GM12878 (cell line): ENCODE results near the gene PNMA8C. TPM values are rescaled to one million over a fixed set of nuclear protein-coding genes. Genes with fewer than 3 reads are reported as not detected.
"Not testable (repeated sequence)": the region's sequence is repeated elsewhere in the genome, so short reads cannot be mapped to it uniquely, and the experiment has no call there.

Experiments
- ATAC-seq: fragments of 200-7000 bp; cut with Tn5 transposase; 3 replicates; pipeline ENCODE4 v1.9.1; 2020; ENCODE audit warnings: mild to moderate bottlenecking, moderate library complexity
- BruUV-seq: library from RNA; stranded (reverse); fragments of 400-500 nt; replicated peaks from 2 replicates; lab custom pipeline; 2021; lab: Mats Ljungman, UMichigan
- CTCF ChIA-PET: fragments of 300-600 bp; sonication (Branson Sonifier 250); formaldehyde crosslinking; extraction: SDS; loops from one replicate; lab custom pipeline; 2021; ENCODE audit warnings: inconsistent platforms; lab: Yijun Ruan, JAX
- POLR2A ChIA-PET: fragments of 350-600 bp; formaldehyde crosslinking; extraction: SDS; loops from one replicate; lab custom pipeline; 2021; ENCODE audit warnings: inconsistent platforms; lab: Charles Lee
- RAD21 ChIA-PET: fragments of 300-600 bp; sonication (Branson Sonifier 250); formaldehyde crosslinking; loops from one replicate; lab custom pipeline; 2023; ENCODE audit warnings: antibody characterized with exemption; ENCODE audit not compliant: unreplicated experiment; lab: Charles Lee
- SMC1A ChIA-PET: fragments of 300-600 bp; sonication (Branson Sonifier 250); formaldehyde crosslinking; loops from one replicate; lab custom pipeline; 2023; ENCODE audit not compliant: unreplicated experiment, uncharacterized antibody; lab: Charles Lee
- DNase-seq: peaks from one replicate; pipeline ENCODE4 v3.0.0-alpha.2; 2011; ENCODE audit warnings: low read depth, low spot score
- FAIRE-seq: peaks from 3 replicates; lab custom pipeline; 2011; peaks lifted over from hg19 to GRCh38; lab: Jason Lieb, UNC
- H2AFZ ChIP-seq: 2 replicates; pipeline ENCODE4 v1.6.0; 2011; ENCODE audit warnings: low read depth, low read length, control low read depth; ENCODE audit not compliant: control insufficient read depth
- H3K27ac ChIP-seq: 2 replicates; pipeline ENCODE4 v1.5.1; 2011; ENCODE audit warnings: control low read depth; ENCODE audit not compliant: control insufficient read depth, insufficient read depth
- H3K27me3 ChIP-seq, 2 experiments: replicated peaks in 1 of 2; 2 replicates each; pipeline versions ENCODE4 v1.6.0 to v1.6.1; 2011; ENCODE audit warnings: low read length in 1 of 2; ENCODE audit not compliant: control insufficient read depth in 2 of 2, insufficient read depth in 2 of 2
- H3K36me3 ChIP-seq, 2 experiments: 2 replicates each; pipeline ENCODE4 v1.5.1; 2011; ENCODE audit warnings: low read length in 1 of 2; ENCODE audit not compliant: control insufficient read depth in 2 of 2, insufficient read depth in 2 of 2
- H3K4me1 ChIP-seq: 2 replicates; pipeline ENCODE4 v1.6.1; 2011; ENCODE audit warnings: mild to moderate bottlenecking, low read length, moderate library complexity, mixed read lengths; ENCODE audit not compliant: control insufficient read depth, insufficient read depth
- H3K4me2 ChIP-seq: 2 replicates; pipeline ENCODE4 v1.6.0; 2011; ENCODE audit warnings: control low read depth; ENCODE audit not compliant: control insufficient read depth, insufficient read depth
- H3K4me3 ChIP-seq: fragments of 200-600 bp; sonication (generic); 2 replicates; pipeline ENCODE4 v1.5.1; 2016
- H3K79me2 ChIP-seq: 2 replicates; pipeline ENCODE4 v1.6.0; 2011; ENCODE audit warnings: low read length; ENCODE audit not compliant: control insufficient read depth, insufficient read depth
- H3K9ac ChIP-seq: 2 replicates; pipeline ENCODE4 v1.8.0; 2011; ENCODE audit warnings: low read length, control low read depth, mixed read lengths; ENCODE audit not compliant: control insufficient read depth, insufficient read depth
- H3K9me3 ChIP-seq: replicated peaks from 3 replicates; pipeline ENCODE4 v1.5.1; 2011; ENCODE audit warnings: mild to moderate bottlenecking, low read length; ENCODE audit not compliant: control insufficient read depth, insufficient read depth
- H4K20me1 ChIP-seq: 2 replicates; pipeline ENCODE4 v1.6.0; 2011; ENCODE audit not compliant: control insufficient read depth, insufficient read depth
- ETV6 ChIP-seq, 2 experiments: fragments of 450-650 bp in 1 of 2; IDR thresholded peaks in 1 of 2; conservative IDR thresholded peaks in 1 of 2; 2 replicates each; pipeline ENCODE4 v1.6.1; 2014; ENCODE audit warnings: antibody characterized with exemption in 1 of 2, borderline replicate concordance in 1 of 2, low read depth in 1 of 2, mild to moderate bottlenecking in 1 of 2, moderate library complexity in 1 of 2
- MTA2 ChIP-seq: fragments of 450-650 bp; IDR thresholded peaks from 2 replicates; pipeline ENCODE4 v1.6.1; 2016; ENCODE audit warnings: low read depth, mild to moderate bottlenecking, moderate library complexity
- MTA3 ChIP-seq: IDR thresholded peaks from 2 replicates; pipeline ENCODE4 v1.6.1; 2012; ENCODE audit warnings: low read length, inconsistent platforms, borderline replicate concordance
- PAX8 ChIP-seq: fragments of 450-650 bp; IDR thresholded peaks from 2 replicates; pipeline ENCODE4 v1.6.1; 2017; ENCODE audit warnings: mild to moderate bottlenecking, moderate library complexity
- RFX5 ChIP-seq: IDR thresholded peaks from 2 replicates; pipeline ENCODE4 v1.6.1; 2011; ENCODE audit warnings: low read depth, low read length, improper control_type of control experiment
- SMC3 ChIP-seq: IDR thresholded peaks from 2 replicates; pipeline ENCODE4 v1.6.1; 2011; ENCODE audit warnings: low read length, improper control_type of control experiment, borderline replicate concordance
- WGBS: methylation state at CpG from one replicate; pipeline ENCODE4 v1.1.6; 2016; ENCODE audit warnings: low lambda C conversion rate; ENCODE audit not compliant: insufficient replicate concordance, insufficient coverage; ENCODE audit errors: missing lambda C conversion rate; 5-methylcytosine and 5-hydroxymethylcytosine counted together
- in situ Hi-C: fragments of 300-500 bp; cut with MboI; formaldehyde crosslinking; loops from 9 replicates; pipeline ENCODE4 v1.14.3; 2018; ENCODE audit warnings: mixed read lengths
- intact Hi-C: fragments of 100-400 bp; cut with micrococcal nuclease; formaldehyde crosslinking; loops from one replicate; pipeline ENCODE4 v1.14.2; 2022; ENCODE audit not compliant: unreplicated experiment
- polyA plus RNA-seq, 11 experiments: library from polyadenylated mRNA; depleted of rRNA in 4 of 11; unstranded in 6 of 11; stranded (reverse) in 5 of 11; fragments of >200 nt; fragmentation: Nextera tagmentation in 4 of 11; fragmentation: Illumina TruSeq in 1 of 11; extraction: Ambion mirVana in 4 of 11; extraction: Trizol in 1 of 11; gene quantifications; 1 replicate in 1 of 11; 2 replicates in 10 of 11; pipeline versions ENCODE4 v1.2.1 to v1.2.3, GENCODE V29; 2011 to 2016; ENCODE audit warnings: inconsistent platforms in 2 of 11, missing spikeins in 2 of 11, low read depth in 1 of 11
- total RNA-seq, 4 experiments: library from RNA; depleted of rRNA in 3 of 4; stranded (reverse); fragments of >200 nt in 3 of 4; fragmentation: Illumina TruSeq in 1 of 4; extraction: Trizol in 1 of 4; gene quantifications; 2 replicates each; pipeline versions ENCODE4 v1.2.1 to v1.2.3, GENCODE V29; 2013 to 2021
- TF ChIP-seq, protein P1 (sequence below): fragments of 450-650 bp; IDR thresholded peaks from 2 replicates; pipeline ENCODE4 v1.6.1; 2017; ENCODE audit warnings: mild to moderate bottlenecking, low read depth, inconsistent platforms; ENCODE audit not compliant: poor library complexity, severe bottlenecking
- TF ChIP-seq, protein P2 (sequence below): fragments of 450-650 bp; IDR thresholded peaks from 2 replicates; pipeline ENCODE4 v1.6.1; 2016; ENCODE audit warnings: mild to moderate bottlenecking
- TF ChIP-seq, protein P3 (sequence below): IDR thresholded peaks from 2 replicates; pipeline ENCODE4 v1.6.1; 2011; ENCODE audit warnings: low read depth, mild to moderate bottlenecking, low read length, moderate library complexity, borderline replicate concordance; ENCODE audit errors: extremely low read depth

PNMA8C gene
- total and polyA plus RNA-seq, 10 of the 15 experiments (the other 5 are each of a cell fraction or from before 2014, with no cell fraction given) = not detected

GRCh38 chr19:46435009-46435408, 6.3 kb upstream of the PNMA8C start:
- Histone ChIP-seq H3K79me2 (no peaks in the 10 kb centered on the region), H2AFZ (no peak overlapping the region), H3K9me3 (no peaks in the 10 kb centered on the region), H3K9ac (no peak overlapping the region), H3K4me3 (no peak overlapping the region), H3K4me2 (no peak overlapping the region), H3K27ac (no peak overlapping the region), H3K36me3 (no peaks in the 10 kb centered on the region), H3K27me3 (no peaks in the 10 kb centered on the region), H3K4me1 (no peaks in the 10 kb centered on the region), H4K20me1 (no peaks in the 10 kb centered on the region)
- no TSS peak for BruUV-seq
- CTCF ChIA-PET = no interaction called here
- FAIRE-seq = no peak
- in situ Hi-C loops (no loop called here), intact Hi-C loops (no loop called here)
- no peak for TF ChIP-seq RFX5
- no peak for TF ChIP-seq MTA2
- TF ChIP-seq, protein P1, sequence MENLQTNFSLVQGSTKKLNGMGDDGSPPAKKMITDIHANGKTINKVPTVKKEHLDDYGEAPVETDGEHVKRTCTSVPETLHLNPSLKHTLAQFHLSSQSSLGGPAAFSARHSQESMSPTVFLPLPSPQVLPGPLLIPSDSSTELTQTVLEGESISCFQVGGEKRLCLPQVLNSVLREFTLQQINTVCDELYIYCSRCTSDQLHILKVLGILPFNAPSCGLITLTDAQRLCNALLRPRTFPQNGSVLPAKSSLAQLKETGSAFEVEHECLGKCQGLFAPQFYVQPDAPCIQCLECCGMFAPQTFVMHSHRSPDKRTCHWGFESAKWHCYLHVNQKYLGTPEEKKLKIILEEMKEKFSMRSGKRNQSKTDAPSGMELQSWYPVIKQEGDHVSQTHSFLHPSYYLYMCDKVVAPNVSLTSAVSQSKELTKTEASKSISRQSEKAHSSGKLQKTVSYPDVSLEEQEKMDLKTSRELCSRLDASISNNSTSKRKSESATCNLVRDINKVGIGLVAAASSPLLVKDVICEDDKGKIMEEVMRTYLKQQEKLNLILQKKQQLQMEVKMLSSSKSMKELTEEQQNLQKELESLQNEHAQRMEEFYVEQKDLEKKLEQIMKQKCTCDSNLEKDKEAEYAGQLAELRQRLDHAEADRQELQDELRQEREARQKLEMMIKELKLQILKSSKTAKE = no peak
- no peak for TF ChIP-seq SMC3
- TF ChIP-seq PAX8 = no peak
- TF ChIP-seq, protein P2, sequence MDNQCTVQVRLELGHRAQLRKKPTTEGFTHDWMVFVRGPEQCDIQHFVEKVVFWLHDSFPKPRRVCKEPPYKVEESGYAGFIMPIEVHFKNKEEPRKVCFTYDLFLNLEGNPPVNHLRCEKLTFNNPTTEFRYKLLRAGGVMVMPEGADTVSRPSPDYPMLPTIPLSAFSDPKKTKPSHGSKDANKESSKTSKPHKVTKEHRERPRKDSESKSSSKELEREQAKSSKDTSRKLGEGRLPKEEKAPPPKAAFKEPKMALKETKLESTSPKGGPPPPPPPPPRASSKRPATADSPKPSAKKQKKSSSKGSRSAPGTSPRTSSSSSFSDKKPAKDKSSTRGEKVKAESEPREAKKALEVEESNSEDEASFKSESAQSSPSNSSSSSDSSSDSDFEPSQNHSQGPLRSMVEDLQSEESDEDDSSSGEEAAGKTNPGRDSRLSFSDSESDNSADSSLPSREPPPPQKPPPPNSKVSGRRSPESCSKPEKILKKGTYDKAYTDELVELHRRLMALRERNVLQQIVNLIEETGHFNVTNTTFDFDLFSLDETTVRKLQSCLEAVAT = no peak
- no peak for TF ChIP-seq ETV6 (conservative IDR thresholded peaks at IDR 0.05 in 1 of 2, IDR thresholded peaks at IDR 0.05 in 1 of 2; ENCODE audit: borderline replicate concordance in 1 of 2, low read depth in 1 of 2)
- TF ChIP-seq MTA3 = no peak
- TF ChIP-seq, protein P3, sequence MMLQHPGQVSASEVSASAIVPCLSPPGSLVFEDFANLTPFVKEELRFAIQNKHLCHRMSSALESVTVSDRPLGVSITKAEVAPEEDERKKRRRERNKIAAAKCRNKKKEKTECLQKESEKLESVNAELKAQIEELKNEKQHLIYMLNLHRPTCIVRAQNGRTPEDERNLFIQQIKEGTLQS = no peak
- RAD21 ChIA-PET = no interaction called here
- ATAC-seq = no peak
- POLR2A ChIA-PET = no interaction called here
- SMC1A ChIA-PET = no interaction called here
- WGBS = 34% methylated on average over 6 of the region's 6 CpGs
- DNase-seq = no peak

GRCh38 chr19:46433470-46433869, 4.7 kb upstream of the PNMA8C start:
- in situ Hi-C loops, CTCF ChIA-PET: not testable (repeated sequence)

More at GRCh38 chr19:46433470-46433869, 4.7 kb upstream of the PNMA8C start:
- ATAC-seq, SMC1A ChIA-PET, H3K27me3 ChIP-seq, H3K27ac ChIP-seq, H4K20me1 ChIP-seq, H3K4me1 ChIP-seq, H2AFZ ChIP-seq, H3K4me3 ChIP-seq, H3K79me2 ChIP-seq, RAD21 ChIA-PET, BruUV-seq, H3K4me2 ChIP-seq, H3K9ac ChIP-seq, DNase-seq, H3K9me3 ChIP-seq, POLR2A ChIA-PET, intact Hi-C loops, FAIRE-seq, H3K36me3 ChIP-seq: not testable (repeated sequence)
- 50% methylated on average over 7 of the region's 7 CpGs for WGBS
